ENCODE measurements around the gene DEDD. TPM values are rescaled to one million over a fixed set of nuclear protein-coding genes. Genes with fewer than 3 reads are reported as not detected.

The DEDD gene
- total RNA-seq, 2 experiments from 2014 or later: 35.5 to 36.6 TPM

DNA sequence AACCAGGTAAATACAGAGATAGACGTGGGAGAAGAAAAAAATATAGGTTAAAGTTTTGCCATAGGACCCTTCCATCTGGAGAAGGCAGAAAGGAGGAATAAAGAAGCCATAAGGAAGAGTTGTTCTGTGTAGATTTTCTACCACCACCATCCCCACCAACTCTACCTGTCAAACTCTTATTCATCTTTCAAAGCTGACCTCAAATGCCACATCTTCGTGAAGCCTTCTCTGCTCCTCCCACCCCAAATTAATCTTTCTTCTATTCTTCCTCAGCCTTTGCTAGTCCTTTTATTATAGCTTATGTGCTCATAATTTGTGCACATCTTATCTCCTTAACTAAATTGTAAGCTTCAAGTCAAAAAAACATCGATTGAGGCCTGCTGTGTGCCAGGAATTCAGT lies 41.9 kb downstream of the DEDD start:
- intact Hi-C loops (cut with DNase I, micrococcal nuclease): loop anchor here (2.0 to 10.0 kb wide), 2 partner anchors 18 to 256 kb away; no protein-coding TSS in a partner anchor
- H3K27ac ChIP-seq (ENCODE audit: low read depth in 1 of 2, low read length in 2 of 2): no peak overlapping the region
- ChIA-PET POLR2A (interaction anchor here (0.9 to 1.2 kb wide), 2 partner anchors 21 to 22 kb away, joined by 3 read pairs; partner anchors contain the start of gene ARHGAP30), CTCF (no interaction called here)
- no peaks in the 10 kb centered on the region for H3K27me3 ChIP-seq (ENCODE audit: control insufficient read depth in 1 of 2, insufficient read depth in 2 of 2, low read length in 2 of 2)
- peak; percentile 43 for ATAC-seq (ENCODE audit: poor library complexity)
- DNase-seq: no peak
- H3K4me1 ChIP-seq (ENCODE audit: insufficient read depth, low read length): no peaks in the 10 kb centered on the region
- no peaks in the 10 kb centered on the region for H3K36me3 ChIP-seq (ENCODE audit: insufficient read depth, low read length)
- H3K36me3 Mint-ChIP-seq (ENCODE audit: low read depth): no peaks in the 10 kb centered on the region
- H3K4me1 Mint-ChIP-seq (ENCODE audit: low read depth): peaks cover 9% of the 10 kb centered on the region
- H3K4me3 ChIP-seq (ENCODE audit: low read length): no peak overlapping the region
- no peak for TF ChIP-seq CTCF (IDR thresholded peaks at IDR 0.05)
- no peak overlapping the region for H3K27ac Mint-ChIP-seq
- no peak overlapping the region for H3K4me3 Mint-ChIP-seq
- no peaks in the 10 kb centered on the region for H3K9me3 Mint-ChIP-seq
- H3K27me3 Mint-ChIP-seq: no peaks in the 10 kb centered on the region
- H3K9me3 ChIP-seq (ENCODE audit: control insufficient read depth in 1 of 2, insufficient read depth in 1 of 2, low read length in 2 of 2): no peaks in the 10 kb centered on the region

DNA sequence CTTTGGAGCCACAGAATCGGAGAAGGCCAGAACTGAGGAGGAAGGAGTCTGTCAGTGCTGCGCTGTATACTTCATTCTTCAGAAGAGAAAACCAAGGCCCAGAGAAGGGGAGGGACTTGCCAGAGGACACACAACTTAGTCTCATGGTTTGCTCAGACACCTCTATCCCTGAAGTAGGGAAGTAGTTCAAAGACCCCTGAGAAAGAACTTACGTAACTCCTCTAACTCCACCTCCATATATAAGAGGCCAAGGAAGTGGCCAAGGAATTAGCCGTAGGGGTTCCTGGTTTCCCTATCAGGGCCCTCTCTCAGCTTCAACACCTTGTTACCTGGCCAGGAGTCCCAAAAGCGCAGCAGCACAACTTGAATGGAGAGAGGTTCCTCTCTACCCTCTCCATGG lies 42.5 kb downstream of the DEDD start:
- no peak for TF ChIP-seq CTCF (IDR thresholded peaks at IDR 0.05)
- Histone ChIP-seq H3K27me3 (ENCODE audit: control insufficient read depth in 1 of 2, insufficient read depth in 2 of 2, low read length in 2 of 2) (no peaks in the 10 kb centered on the region), H3K9me3 (ENCODE audit: control insufficient read depth in 1 of 2, insufficient read depth in 1 of 2, low read length in 2 of 2) (no peaks in the 10 kb centered on the region), H3K4me1 (ENCODE audit: insufficient read depth, low read length) (no peaks in the 10 kb centered on the region), H3K4me3 (ENCODE audit: low read length) (no peak overlapping the region), H3K36me3 (ENCODE audit: insufficient read depth, low read length) (no peaks in the 10 kb centered on the region), H3K27ac (ENCODE audit: low read depth in 1 of 2, low read length in 2 of 2) (no peak overlapping the region)
- no peak overlapping the region for H3K27ac Mint-ChIP-seq
- ChIA-PET CTCF (no interaction called here), POLR2A (interaction anchor here (1.2 kb wide), 1 partner anchor 8 kb away, joined by 3 read pairs; the partner anchor contains the start of gene KLHDC9)
- no peaks in the 10 kb centered on the region for H3K27me3 Mint-ChIP-seq
- peaks cover 9% of the 10 kb centered on the region for H3K4me1 Mint-ChIP-seq (ENCODE audit: low read depth)
- DNase-seq (no peak), ATAC-seq (ENCODE audit: poor library complexity) (no peak)
- H3K4me3 Mint-ChIP-seq: no peak overlapping the region
- no peaks in the 10 kb centered on the region for H3K9me3 Mint-ChIP-seq
- intact Hi-C loops (cut with DNase I, micrococcal nuclease): loop anchor here (2.0 to 10.0 kb wide), 2 partner anchors 17 to 255 kb away; no protein-coding TSS in a partner anchor
- H3K36me3 Mint-ChIP-seq (ENCODE audit: low read depth): no peaks in the 10 kb centered on the region

- no peaks in the 10 kb centered on the region for H3K27me3 ChIP-seq (ENCODE audit: control insufficient read depth in 1 of 2, insufficient read depth in 2 of 2, low read length in 2 of 2)
- ChIA-PET CTCF (no interaction called here), POLR2A (interaction anchor here (0.9 to 1.2 kb wide), 2 partner anchors 9 to 43 kb away, joined by 3 read pairs; partner anchors contain the start of gene KLHDC9)
- no peaks in the 10 kb centered on the region for H3K9me3 ChIP-seq (ENCODE audit: control insufficient read depth in 1 of 2, insufficient read depth in 1 of 2, low read length in 2 of 2)
- no peak for TF ChIP-seq CTCF (IDR thresholded peaks at IDR 0.05)
- no peak within 1 kb of the TSS for H3K4me3 Mint-ChIP-seq
- no peaks in the 10 kb centered on the region for H3K4me1 ChIP-seq (ENCODE audit: insufficient read depth, low read length)
- ATAC-seq (ENCODE audit: poor library complexity) (no peak), DNase-seq (peak in 1 of 14 experiments; percentile 21)
- intact Hi-C loops (cut with DNase I, micrococcal nuclease): no loop called here
- H3K36me3 Mint-ChIP-seq (ENCODE audit: low read depth): no peaks in the 10 kb centered on the region
- H3K4me3 ChIP-seq (ENCODE audit: low read length): no peak within 1 kb of the TSS
- no peaks in the 10 kb centered on the region for H3K9me3 Mint-ChIP-seq
- no peaks in the 10 kb centered on the region for H3K36me3 ChIP-seq (ENCODE audit: insufficient read depth, low read length)
- H3K4me1 Mint-ChIP-seq (ENCODE audit: low read depth): peaks cover 9% of the 10 kb centered on the region
- H3K27ac Mint-ChIP-seq: no peak within 1 kb of the TSS
- no peak within 1 kb of the TSS for H3K27ac ChIP-seq (ENCODE audit: low read depth in 1 of 2, low read length in 2 of 2)
- H3K27me3 Mint-ChIP-seq: no peaks in the 10 kb centered on the region
Measured at GRCh38 chr1:161089251-161089924, 43.1 kb downstream of the DEDD start, which contains the start of gene NECTIN4. NECTIN4 (minus strand) TSS chr1:161089558; CDS start chr1:161089296, 262 bp downstream.

Measured in CD4-positive, alpha-beta T cell (primary cell).